ENCODE data around the gene GAD1.

GAD1 gene

GRCh38 chr2:170897108-170897507 lies 80.4 kb downstream of the GAD1 start:
- Histone ChIP-seq H3K36me3 (ENCODE audit: low read length) (no peaks in the 10 kb centered on the region), H3K27me3 (ENCODE audit: low read length) (no peaks in the 10 kb centered on the region), H3K9ac (ENCODE audit: low read length) (no peak overlapping the region), H3K4me3 (ENCODE audit: insufficient read depth, low read length, poor library complexity, severe bottlenecking) (no peak overlapping the region), H3K9me3 (ENCODE audit: insufficient read depth, low read length) (no peaks in the 10 kb centered on the region), H3K27ac (ENCODE audit: low read depth, low read length) (no peak overlapping the region), H3F3A (ENCODE audit: insufficient read depth) (no peaks in the 10 kb centered on the region), H3K4me2 (ENCODE audit: low read depth, low read length, poor library complexity, severe bottlenecking) (no peak overlapping the region), H3K9me2 (replicated peaks; ENCODE audit: insufficient read depth, low read length) (no peaks in the 10 kb centered on the region), H4K20me1 (ENCODE audit: low read depth, low read length) (no peaks in the 10 kb centered on the region), H3K79me2 (ENCODE audit: insufficient read depth, low read length) (no peaks in the 10 kb centered on the region), H2AFZ (ENCODE audit: low read depth, low read length, severe bottlenecking) (no peak overlapping the region)
- TF ChIP-seq CTCF (IDR thresholded peaks at IDR 0.05; ENCODE audit: insufficient read depth, low read length, poor library complexity, severe bottlenecking) (no peak), EZH2phosphoT487 (conservative IDR thresholded peaks at IDR 0.05; ENCODE audit: low read length) (no peak)

- Histone ChIP-seq H3K79me2 (ENCODE audit: insufficient read depth, low read length) (no peaks in the 10 kb centered on the region), H2AFZ (ENCODE audit: low read depth, low read length, severe bottlenecking) (no peak overlapping the region), H3K27ac (ENCODE audit: low read depth, low read length) (no peak overlapping the region), H3F3A (ENCODE audit: insufficient read depth) (no peaks in the 10 kb centered on the region), H3K9ac (ENCODE audit: low read length) (no peak overlapping the region), H3K9me2 (replicated peaks; ENCODE audit: insufficient read depth, low read length) (no peaks in the 10 kb centered on the region), H3K27me3 (ENCODE audit: low read length) (no peaks in the 10 kb centered on the region), H3K4me3 (ENCODE audit: insufficient read depth, low read length, poor library complexity, severe bottlenecking) (no peak overlapping the region), H3K36me3 (ENCODE audit: low read length) (no peaks in the 10 kb centered on the region), H4K20me1 (ENCODE audit: low read depth, low read length) (no peaks in the 10 kb centered on the region), H3K9me3 (ENCODE audit: insufficient read depth, low read length) (peaks cover 10% of the 10 kb centered on the region; the same call in 1 of the 2 replicates), H3K4me2 (ENCODE audit: low read depth, low read length, poor library complexity, severe bottlenecking) (no peak overlapping the region)
- TF ChIP-seq EZH2phosphoT487 (conservative IDR thresholded peaks at IDR 0.05; ENCODE audit: low read length) (no peak), CTCF (IDR thresholded peaks at IDR 0.05; ENCODE audit: insufficient read depth, low read length, poor library complexity, severe bottlenecking) (no peak)
Observed at GRCh38 chr2:170905864-170906263, 89.2 kb downstream of the GAD1 start.

All from SU-DHL-6 (cell line).